Measurements from ENCODE around the gene CDH4. TPM values are rescaled to one million over a fixed set of nuclear protein-coding genes. Genes with fewer than 3 reads are reported as not detected.

The CDH4 gene
- total RNA-seq, 1 donor: 0.18 TPM

- H3K4me3 ChIP-seq (ENCODE audit: low read depth, low read length): no peak overlapping the region
- no peak for DNase-seq (ENCODE audit: low read depth)
- no peak for TF ChIP-seq CTCF (IDR thresholded peaks at IDR 0.05; ENCODE audit: insufficient read depth, low read length)
These were observed 303.5 kb downstream of the CDH4 start for GRCh38 chr20:61555566-61555965.

GRCh38 chr20:61556111-61556510, 304.1 kb downstream of the CDH4 start:
- TF ChIP-seq CTCF (IDR thresholded peaks at IDR 0.05; ENCODE audit: insufficient read depth, low read length): no peak
- no peak overlapping the region for H3K4me3 ChIP-seq (ENCODE audit: low read depth, low read length)
- DNase-seq (ENCODE audit: low read depth): peak; percentile 73

- DNase-seq (ENCODE audit: low read depth): no peak
- no peak for TF ChIP-seq CTCF (IDR thresholded peaks at IDR 0.05; ENCODE audit: insufficient read depth, low read length)
These were observed 304.6 kb downstream of the CDH4 start for GRCh38 chr20:61556673-61557072.

GRCh38 chr20:61557621-61558020, 305.6 kb downstream of the CDH4 start:
- DNase-seq (ENCODE audit: low read depth): no peak
- H3K4me3 ChIP-seq (ENCODE audit: low read depth, low read length): no peak overlapping the region
- TF ChIP-seq CTCF (IDR thresholded peaks at IDR 0.05; ENCODE audit: insufficient read depth, low read length): no peak

More at GRCh38 chr20:61556673-61557072, 304.6 kb downstream of the CDH4 start:
- H3K4me3 ChIP-seq (ENCODE audit: low read depth, low read length): no peak overlapping the region

GRCh38 chr20:61558726-61559125, 306.7 kb downstream of the CDH4 start:
- peak; percentile 2 for DNase-seq (ENCODE audit: low read depth)
- no peak for TF ChIP-seq CTCF (IDR thresholded peaks at IDR 0.05; ENCODE audit: insufficient read depth, low read length)
- no peak overlapping the region for H3K4me3 ChIP-seq (ENCODE audit: low read depth, low read length)

GRCh38 chr20:61559706-61560315, 307.8 kb downstream of the CDH4 start:
- TF ChIP-seq CTCF (IDR thresholded peaks at IDR 0.05; ENCODE audit: insufficient read depth, low read length): no peak
- no peak for DNase-seq (ENCODE audit: low read depth)
- H3K4me3 ChIP-seq (ENCODE audit: low read depth, low read length): no peak overlapping the region

GRCh38 chr20:61560361-61560853, 308.3 kb downstream of the CDH4 start:
- no peak overlapping the region for H3K4me3 ChIP-seq (ENCODE audit: low read depth, low read length)
- peak; percentile 31 for TF ChIP-seq CTCF (IDR thresholded peaks at IDR 0.05; ENCODE audit: insufficient read depth, low read length)
- DNase-seq (ENCODE audit: low read depth): peak; percentile 64
